Measurements from ENCODE around the gene SMIM14. TPM values are rescaled to one million over a fixed set of nuclear protein-coding genes. Genes with fewer than 3 reads are reported as not detected.
"Not testable (repeated sequence)": the region's sequence is repeated elsewhere in the genome, so short reads cannot be mapped to it uniquely, and the experiment has no call there.

Gene SMIM14
- polyA plus RNA-seq, 3 donors = 35.1 to 51.0 (median 47.2) TPM

- DNase-seq = no peak
Measured at GRCh38 chr4:39542611-39543012, 96.1 kb downstream of the SMIM14 start.

- no peak for DNase-seq
Measured at GRCh38 chr4:39541987-39542610, 96.6 kb downstream of the SMIM14 start.

- no peak for DNase-seq
Measured at GRCh38 chr4:39539089-39539611, 99.5 kb downstream of the SMIM14 start.

GRCh38 chr4:39533541-39533940 lies 105.1 kb downstream of the SMIM14 start:
- DNase-seq = no peak

GRCh38 chr4:39532237-39532636 lies 106.4 kb downstream of the SMIM14 start:
- DNase-seq = not testable (repeated sequence)

- no peak for DNase-seq
Measured at GRCh38 chr4:39530682-39531081, 108.0 kb downstream of the SMIM14 start.

GRCh38 chr4:39529534-39529933 lies 109.1 kb downstream of the SMIM14 start:
- DNase-seq = no peak

- no peak for DNase-seq
Measured at GRCh38 chr4:39528061-39528465, 110.6 kb downstream of the SMIM14 start.

GRCh38 chr4:39527296-39528060 lies 111.2 kb downstream of the SMIM14 start, which contains the start of gene UGDH:
Gene UGDH (minus strand): TSS chr4:39527439. CDS start chr4:39521512, 5,927 bp downstream.
- peak; percentile 99 for DNase-seq

GRCh38 chr4:39526765-39527295 lies 111.8 kb downstream of the SMIM14 start:
- no peak for DNase-seq

GRCh38 chr4:39525822-39526690 lies 112.6 kb downstream of the SMIM14 start:
- no peak for DNase-seq

GRCh38 chr4:39524161-39524957 lies 114.3 kb downstream of the SMIM14 start:
- no peak for DNase-seq

GRCh38 chr4:39522068-39522467 lies 116.6 kb downstream of the SMIM14 start:
- no peak for DNase-seq

GRCh38 chr4:39521253-39521919 lies 117.3 kb downstream of the SMIM14 start:
- no peak for DNase-seq

GRCh38 chr4:39518484-39518883 lies 120.2 kb downstream of the SMIM14 start:
- DNase-seq = no peak

- no peak for DNase-seq
Measured at GRCh38 chr4:39516407-39516966, 122.2 kb downstream of the SMIM14 start.

GRCh38 chr4:39515669-39516401 lies 122.8 kb downstream of the SMIM14 start:
- not testable (repeated sequence) for DNase-seq

GRCh38 chr4:39514888-39515401 lies 123.7 kb downstream of the SMIM14 start:
- DNase-seq = no peak

- DNase-seq = not testable (repeated sequence)
Measured at GRCh38 chr4:39514266-39514665, 124.4 kb downstream of the SMIM14 start.

Measured in renal pelvis (tissue), 4 donors.